IMR-90 (cell line): Measurements from ENCODE around the gene GPT2. TPM values are rescaled to one million over a fixed set of nuclear protein-coding genes. Genes with fewer than 3 reads are reported as not detected.
A peak's percentile ranks its signal among the peaks of the same experiment; 100 is the strongest.

Source experiments
- ATAC-seq: fragments of 200-7000 bp; cut with Tn5 transposase; 2 replicates; pipeline ENCODE4 v1.9.1; 2020; ENCODE audit warnings: low read depth, mild to moderate bottlenecking, moderate library complexity
- BruUV-seq: library from RNA; stranded (reverse); fragments of 400-500 nt; replicated peaks from 2 replicates; lab custom pipeline; 2021; lab: Mats Ljungman, UMichigan
- CTCF ChIA-PET: fragments of 300-600 bp; formaldehyde crosslinking; extraction: SDS; loops from one replicate; lab custom pipeline; 2021; ENCODE audit warnings: antibody characterized with exemption; lab: Yijun Ruan, JAX
- POLR2A ChIA-PET: fragments of 300-600 bp; sonication (Branson Sonifier 250); formaldehyde crosslinking; loops from one replicate; lab custom pipeline; 2022; ENCODE audit warnings: antibody characterized with exemption; ENCODE audit not compliant: unreplicated experiment; lab: Charles Lee
- DNase-seq: peaks from one replicate; pipeline ENCODE4 v3.0.0; 2013
- H2AFZ ChIP-seq: replicated peaks from 2 replicates; pipeline ENCODE3; 2013; ENCODE audit warnings: low read length, mild to moderate bottlenecking; ENCODE audit not compliant: poor library complexity
- H2AK5ac ChIP-seq: 2 replicates; pipeline ENCODE4 v1.6.1; 2013; ENCODE audit warnings: low read depth, low read length, inconsistent platforms
- H2AK9ac ChIP-seq: replicated peaks from 2 replicates; pipeline ENCODE3; 2013; ENCODE audit warnings: mild to moderate bottlenecking, low read depth, low read length, moderate library complexity; ENCODE audit not compliant: poor library complexity
- H2BK120ac ChIP-seq: 2 replicates; pipeline ENCODE4 v1.6.1; 2013; ENCODE audit warnings: low read depth, low read length, inconsistent platforms
- H2BK15ac ChIP-seq: 3 replicates; pipeline ENCODE4 v1.6.1; 2013; ENCODE audit warnings: low read depth, low read length, inconsistent platforms
- H2BK20ac ChIP-seq: 2 replicates; pipeline ENCODE4 v1.6.1; 2013; ENCODE audit warnings: low read depth, mild to moderate bottlenecking, inconsistent platforms, low read length, moderate library complexity
- H2BK5ac ChIP-seq: 2 replicates; pipeline ENCODE4 v1.6.1; 2013; ENCODE audit warnings: mild to moderate bottlenecking, low read depth, low read length, inconsistent platforms; ENCODE audit not compliant: poor library complexity, severe bottlenecking
- H3K14ac ChIP-seq: replicated peaks from 2 replicates; pipeline ENCODE4 v1.6.1; 2013; ENCODE audit warnings: low read depth, low read length, inconsistent platforms
- H3K18ac ChIP-seq: 2 replicates; pipeline ENCODE4 v1.6.1; 2013; ENCODE audit warnings: low read depth, low read length, control low read depth
- H3K23ac ChIP-seq: 2 replicates; pipeline ENCODE4 v1.6.1; 2013; ENCODE audit warnings: low read depth, low read length, inconsistent platforms
- H3K27ac ChIP-seq: 2 replicates; pipeline ENCODE4 v1.5.1; 2013; ENCODE audit warnings: mild to moderate bottlenecking, control low read depth, low read length; ENCODE audit not compliant: insufficient read depth
- H3K27me3 ChIP-seq: 2 replicates; pipeline ENCODE4 v1.6.1; 2013; ENCODE audit warnings: low read length; ENCODE audit not compliant: control insufficient read depth, insufficient read depth
- H3K36me3 ChIP-seq: 2 replicates; pipeline ENCODE4 v1.6.1; 2013; ENCODE audit warnings: low read length, mixed read lengths; ENCODE audit not compliant: control insufficient read depth, insufficient read depth
- H3K4ac ChIP-seq: 2 replicates; pipeline ENCODE4 v1.6.1; 2013; ENCODE audit warnings: low read depth, low read length, inconsistent platforms
- H3K4me1 ChIP-seq: 2 replicates; pipeline ENCODE4 v1.6.1; 2013; ENCODE audit warnings: low read length, mixed read lengths; ENCODE audit not compliant: control insufficient read depth, insufficient read depth
- H3K4me2 ChIP-seq: 2 replicates; pipeline ENCODE4 v1.6.1; 2013; ENCODE audit warnings: low read depth, mild to moderate bottlenecking, control low read depth, low read length, moderate library complexity
- H3K4me3 ChIP-seq: 2 replicates; pipeline ENCODE4 v1.5.1; 2013; ENCODE audit warnings: low read depth, mild to moderate bottlenecking, control low read depth, low read length, moderate library complexity; ENCODE audit not compliant: insufficient read depth
- H3K56ac ChIP-seq: 2 replicates; pipeline ENCODE4 v1.6.1; 2013; ENCODE audit warnings: low read length, inconsistent platforms; ENCODE audit not compliant: insufficient read depth; ENCODE audit errors: extremely low read depth
- H3K79me1 ChIP-seq, 2 experiments: 2 replicates each; pipeline ENCODE4 v1.6.1; 2013; ENCODE audit warnings: low read length in 2 of 2, inconsistent platforms in 1 of 2, low read depth in 1 of 2
- H3K9ac ChIP-seq: 2 replicates; pipeline ENCODE4 v1.6.1; 2013; ENCODE audit warnings: low read depth, low read length, control low read depth
- H3K9me1 ChIP-seq: 2 replicates; pipeline ENCODE4 v1.6.1; 2013; ENCODE audit warnings: low read length, inconsistent platforms; ENCODE audit not compliant: insufficient read depth
- H3K9me3 ChIP-seq: 2 replicates; pipeline ENCODE4 v1.6.1; 2013; ENCODE audit warnings: low read length; ENCODE audit not compliant: control insufficient read depth, insufficient read depth
- H4K20me1 ChIP-seq: 2 replicates; pipeline ENCODE4 v1.6.1; 2013; ENCODE audit warnings: low read length, inconsistent platforms; ENCODE audit not compliant: insufficient read depth
- H4K5ac ChIP-seq: 2 replicates; pipeline ENCODE4 v1.6.1; 2013; ENCODE audit warnings: mild to moderate bottlenecking, low read depth, low read length, control low read depth
- H4K8ac ChIP-seq, 2 experiments: 2 replicates each; pipeline ENCODE4 v1.6.1; 2013; ENCODE audit warnings: low read depth in 2 of 2, low read length in 2 of 2, control low read depth in 1 of 2, inconsistent platforms in 1 of 2
- H4K91ac ChIP-seq: 2 replicates; pipeline ENCODE4 v1.6.1; 2013; ENCODE audit warnings: low read depth, low read length, inconsistent platforms; ENCODE audit not compliant: insufficient read depth
- BHLHE40 ChIP-seq: fragments of 150-350 bp; IDR thresholded peaks from 2 replicates; pipeline ENCODE4 v1.6.1; 2016; ENCODE audit warnings: mild to moderate bottlenecking, low read depth, low read length
- CEBPB ChIP-seq: IDR thresholded peaks from 2 replicates; pipeline ENCODE4 v1.6.1; 2012; ENCODE audit warnings: low read depth, low read length, improper control_type of control experiment
- CHD1 ChIP-seq: IDR thresholded peaks from 2 replicates; pipeline ENCODE4 v1.6.1; 2012; ENCODE audit warnings: low read depth, low read length, improper control_type of control experiment
- CTCF ChIP-seq: conservative IDR thresholded peaks from 2 replicates; pipeline ENCODE4 v1.5.1; 2012; ENCODE audit warnings: mild to moderate bottlenecking, low read depth, low read length, improper control_type of control experiment
- ELK1 ChIP-seq: fragments of 150-350 bp; IDR thresholded peaks from 2 replicates; pipeline ENCODE4 v1.6.1; 2016; ENCODE audit warnings: low read depth, mild to moderate bottlenecking, low read length, moderate library complexity, borderline replicate concordance
- FOS ChIP-seq: fragments of 150-350 bp; IDR thresholded peaks from 2 replicates; pipeline ENCODE4 v1.6.1; 2016; ENCODE audit warnings: low read depth, low read length
- MAZ ChIP-seq: IDR thresholded peaks from 2 replicates; pipeline ENCODE4 v1.6.1; 2012; ENCODE audit warnings: low read depth, mild to moderate bottlenecking, low read length, improper control_type of control experiment, moderate library complexity, borderline replicate concordance
- MXI1 ChIP-seq: IDR thresholded peaks from 2 replicates; pipeline ENCODE4 v1.6.1; 2012; ENCODE audit warnings: low read depth, mild to moderate bottlenecking, low read length, moderate library complexity, borderline replicate concordance
- NFE2L2 ChIP-seq: fragments of 150-350 bp; IDR thresholded peaks from 2 replicates; pipeline ENCODE4 v1.6.1; 2016; ENCODE audit warnings: low read depth, mild to moderate bottlenecking, low read length
- POLR2A ChIP-seq: IDR thresholded peaks from 2 replicates; pipeline ENCODE4 v1.6.1; 2012; ENCODE audit warnings: mild to moderate bottlenecking, low read depth, low read length
- RCOR1 ChIP-seq: IDR thresholded peaks from 2 replicates; pipeline ENCODE4 v1.6.1; 2012; ENCODE audit warnings: mild to moderate bottlenecking, low read length, improper control_type of control experiment; ENCODE audit not compliant: insufficient replicate concordance
- RFX5 ChIP-seq: IDR thresholded peaks from 2 replicates; pipeline ENCODE4 v1.8.0; 2012; ENCODE audit warnings: low read depth, mild to moderate bottlenecking, low read length, moderate library complexity
- SMC3 ChIP-seq: fragments of 150-350 bp; IDR thresholded peaks from 2 replicates; pipeline ENCODE4 v1.6.1; 2016; ENCODE audit warnings: low read depth, mild to moderate bottlenecking, antibody characterized with exemption, low read length, moderate library complexity
- USF2 ChIP-seq: fragments of 150-350 bp; IDR thresholded peaks from 2 replicates; pipeline ENCODE4 v1.6.1; 2017; ENCODE audit warnings: mild to moderate bottlenecking, antibody characterized with exemption, low read length, low read depth
- WGBS, 2 experiments: methylation state at CpG; one replicate each; pipeline versions ENCODE4 v1.1.5 to v1.1.7; 2013; ENCODE audit warnings: missing lambda C conversion rate in 2 of 2; ENCODE audit not compliant: insufficient read length in 1 of 2; ENCODE audit errors: extremely low coverage in 2 of 2; 5-methylcytosine and 5-hydroxymethylcytosine counted together
- dilution Hi-C: fragments of 300-500 bp; cut with HindIII; formaldehyde crosslinking; loops from one replicate; pipeline ENCODE4 v1.14.3; 2018; ENCODE audit warnings: low sequenced_read_pairs; ENCODE audit not compliant: unreplicated experiment
- in situ Hi-C: fragments of 300-500 bp; cut with MboI; formaldehyde crosslinking; loops from 3 replicates; pipeline ENCODE4 v1.14.3; 2019; ENCODE audit warnings: low sequenced_read_pairs, inconsistent platforms, mixed read lengths
- intact Hi-C: fragments of 100-400 bp; cut with micrococcal nuclease; formaldehyde crosslinking; loops from 2 replicates; pipeline ENCODE4 v1.10.0; 2022
- polyA plus RNA-seq, 3 experiments: library from polyadenylated mRNA; depleted of rRNA; stranded (reverse); fragments of >200 nt; gene quantifications; 2 replicates each; pipeline ENCODE4 v1.2.3, GENCODE V29; 2012; ENCODE audit warnings: low replicate concordance in 1 of 3
- total RNA-seq: library from RNA; depleted of rRNA; stranded (reverse); fragments of >200 nt; gene quantifications from 2 replicates; pipeline ENCODE4 v1.2.3, GENCODE V29; 2012

GPT2 gene
- total and polyA plus RNA-seq, 2 of the 4 experiments (the other 2 are of a cell fraction): 26.4 to 31.5 TPM

- no peak for ATAC-seq
- no peak overlapping the region for H3K9ac ChIP-seq
- peak overlapping the region; percentile 50 for H2AK9ac ChIP-seq
- intact Hi-C loops: no loop called here
- H4K5ac ChIP-seq: no peak overlapping the region
- 37% methylated on average over 2 of the region's 9 CpGs; no CpG with 5 or more reads in 1 of the 2 experiments for WGBS, 2 experiments
- ChIA-PET CTCF (no interaction called here), POLR2A (no interaction called here)
- H3K79me1 ChIP-seq: peaks cover 25 to 60% of the 10 kb centered on the region in 2 experiments
- no TSS peak for BruUV-seq
- no peak overlapping the region for H4K8ac ChIP-seq
- H2AK5ac ChIP-seq: no peak overlapping the region
- H3K27me3 ChIP-seq: no peaks in the 10 kb centered on the region
- no peak overlapping the region for H3K27ac ChIP-seq
- H3K4me1 ChIP-seq: peaks cover 17% of the 10 kb centered on the region
- H3K14ac ChIP-seq: no peak overlapping the region
- dilution Hi-C loops: no loop called here
- H2BK120ac ChIP-seq: no peak overlapping the region
- no peak overlapping the region for H3K23ac ChIP-seq
- H3K9me3 ChIP-seq: no peaks in the 10 kb centered on the region
- no peak overlapping the region for H3K4ac ChIP-seq
- H2BK15ac ChIP-seq: no peak overlapping the region
- H3K18ac ChIP-seq: no peak overlapping the region
- no peak for DNase-seq
- H4K91ac ChIP-seq: no peak overlapping the region
- peaks cover 26% of the 10 kb centered on the region for H3K9me1 ChIP-seq
- no peak overlapping the region for H3K4me3 ChIP-seq
- H2BK20ac ChIP-seq: no peak overlapping the region
- no peak overlapping the region for H3K56ac ChIP-seq
- H4K20me1 ChIP-seq: peaks cover 34% of the 10 kb centered on the region
- H2BK5ac ChIP-seq: no peak overlapping the region
- peaks cover 33% of the 10 kb centered on the region for H3K36me3 ChIP-seq
- no peak overlapping the region for H3K4me2 ChIP-seq
- H2AFZ ChIP-seq: no peak overlapping the region
- in situ Hi-C loops: loop anchor here (5.0 kb wide), 1 partner anchor 38 kb away; no protein-coding TSS in a partner anchor
- TF ChIP-seq FOS (no peak), CHD1 (no peak), BHLHE40 (no peak), MAZ (no peak), POLR2A (no peak), SMC3 (no peak), USF2 (no peak), CEBPB (no peak), RFX5 (no peak), MXI1 (no peak), ELK1 (no peak), CTCF (no peak), RCOR1 (no peak), NFE2L2 (no peak)
Measured at GRCh38 chr16:46895399-46896313, 11.5 kb downstream of the GPT2 start.
